NCI-H1436 (cell line): ENCODE measurements around the gene PTGDS.
A peak's percentile ranks its signal among the peaks of the same experiment; 100 is the strongest.

Source experiments
- DNase-seq: peaks from one replicate; lab custom pipeline; 2025; lab: John Stamatoyannopoulos, UW

PTGDS gene

GRCh38 chr9:136946228-136947027 lies 30.9 kb upstream of the PTGDS start:
- DNase-seq: no peak

GRCh38 chr9:136947028-136947891 lies 30.0 kb upstream of the PTGDS start:
- no peak for DNase-seq

DNA sequence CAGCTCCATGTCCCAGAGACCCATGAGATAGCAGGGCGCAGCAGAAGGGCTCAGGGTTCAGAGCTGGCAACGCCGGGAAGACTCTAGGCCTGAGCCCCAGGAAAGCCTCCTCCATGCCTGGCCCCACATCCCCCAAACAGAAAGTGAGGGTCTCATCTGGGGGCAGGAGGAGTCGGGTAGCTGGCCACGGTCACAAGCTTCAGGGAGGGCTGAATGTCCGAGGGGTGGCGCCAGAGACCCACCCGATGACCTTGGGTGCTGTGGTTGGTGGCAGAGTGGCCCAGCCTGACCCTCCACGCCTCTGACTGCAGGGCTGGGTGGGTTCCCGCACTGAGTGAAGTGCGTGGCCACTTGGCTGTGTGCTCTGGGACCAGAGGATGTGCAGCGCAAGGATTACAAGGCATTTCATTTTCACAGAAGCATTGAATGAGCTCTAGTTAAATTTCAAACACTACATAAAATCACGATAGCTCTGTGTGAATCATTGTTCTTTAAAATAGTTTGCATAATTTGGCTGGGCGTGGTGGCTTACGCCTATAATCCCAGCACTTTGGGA lies 29.3 kb upstream of the PTGDS start:
- no peak for DNase-seq

DNA sequence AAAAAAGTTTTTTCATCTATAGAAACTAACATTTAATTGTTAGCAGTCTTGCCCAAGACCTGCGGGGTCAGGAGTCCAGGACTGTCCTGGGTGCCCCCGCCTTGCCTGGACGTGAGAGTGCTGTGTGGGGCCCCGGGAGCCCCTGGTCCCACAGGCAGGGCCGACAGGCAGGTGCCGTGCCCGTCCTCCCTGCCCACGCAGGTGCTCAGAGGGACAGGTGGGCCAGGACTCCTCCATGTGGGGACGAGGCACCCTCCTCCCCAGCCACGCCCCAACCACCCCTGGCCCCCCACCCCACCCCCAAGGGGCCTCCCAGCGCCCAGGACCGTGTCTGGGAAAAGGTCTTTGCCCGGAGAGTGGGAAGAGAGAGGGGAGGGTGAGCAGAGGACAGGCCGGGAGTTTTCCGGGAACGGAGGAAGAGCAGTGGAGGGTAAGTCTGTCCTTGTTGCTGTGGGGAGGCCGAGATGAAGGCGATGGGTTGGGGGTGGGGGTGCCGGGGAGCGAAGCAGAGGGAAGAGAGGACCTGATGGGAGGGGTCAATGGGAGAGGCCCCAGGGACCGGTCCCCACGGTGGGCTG lies 28.0 kb upstream of the PTGDS start:
- no peak for DNase-seq

- peak; percentile 94 for DNase-seq
Observed at GRCh38 chr9:136949817-136950655, 27.3 kb upstream of the PTGDS start.

DNA sequence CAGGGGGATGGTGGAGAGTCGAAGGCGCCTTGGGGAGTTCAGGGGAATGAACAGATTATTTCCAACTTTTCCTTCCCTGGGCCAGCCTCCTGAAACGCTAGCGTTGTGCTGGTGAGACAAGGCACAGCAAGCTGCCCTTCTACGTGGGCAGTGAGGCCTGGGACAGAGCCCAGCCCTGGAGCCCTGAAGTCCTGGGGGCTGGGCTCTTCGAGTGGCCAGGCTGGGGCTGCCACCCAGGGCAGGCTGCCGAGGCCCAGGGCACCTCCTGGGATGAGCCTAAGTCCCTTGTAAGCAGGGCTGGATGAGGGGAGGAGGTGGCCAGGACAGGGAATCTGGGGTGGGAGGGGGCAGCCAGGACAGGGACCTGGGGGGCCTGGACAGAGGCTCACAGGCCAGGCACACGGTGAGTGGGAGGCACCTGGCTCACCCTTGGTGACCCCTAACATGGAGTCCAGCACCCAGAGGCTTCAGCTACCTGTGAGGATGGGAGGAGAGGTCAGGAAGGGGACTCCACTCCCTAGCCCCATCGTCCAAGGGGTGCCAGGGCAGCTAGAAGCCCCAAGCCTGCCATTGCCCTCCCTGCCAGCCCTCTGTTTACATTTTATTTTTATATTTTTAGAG lies 26.5 kb upstream of the PTGDS start:
- no peak for DNase-seq

GRCh38 chr9:136951541-136952320 lies 25.6 kb upstream of the PTGDS start, which contains the start of gene LCN12:
TSS of gene LCN12 (plus strand) at chr9:136952273. CDS start at chr9:136952328, 55 bp downstream.
- DNase-seq: no peak

DNA sequence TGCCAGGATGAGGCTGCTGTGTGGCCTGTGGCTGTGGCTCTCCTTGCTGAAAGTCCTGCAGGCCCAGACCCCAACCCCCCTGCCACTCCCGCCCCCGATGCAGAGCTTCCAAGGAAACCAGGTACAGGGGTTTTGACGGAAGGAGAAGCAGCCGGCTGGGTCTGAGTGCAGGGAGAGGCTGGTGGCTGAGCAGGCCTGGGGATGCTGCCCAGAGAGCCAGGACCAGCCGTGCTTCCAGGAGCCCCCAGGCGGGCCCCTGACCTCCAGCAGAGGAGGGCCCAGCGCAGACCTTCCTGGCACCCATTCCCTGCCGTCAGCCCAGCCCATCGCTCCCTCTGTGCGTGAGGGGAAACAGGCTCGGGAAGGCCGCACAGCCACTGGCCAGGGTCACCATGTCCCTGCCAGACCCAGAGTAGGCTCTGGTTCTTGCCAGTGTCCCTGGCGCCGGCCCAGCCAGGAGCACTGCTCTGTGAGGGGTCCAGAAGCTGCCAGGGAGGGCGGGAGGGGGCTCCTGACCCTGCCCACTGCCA lies 24.9 kb upstream of the PTGDS start:
- no peak for DNase-seq

GRCh38 chr9:136952876-136953770 lies 24.2 kb upstream of the PTGDS start:
- no peak for DNase-seq

- no peak for DNase-seq
Observed at GRCh38 chr9:136953771-136954269, 23.5 kb upstream of the PTGDS start.

DNA sequence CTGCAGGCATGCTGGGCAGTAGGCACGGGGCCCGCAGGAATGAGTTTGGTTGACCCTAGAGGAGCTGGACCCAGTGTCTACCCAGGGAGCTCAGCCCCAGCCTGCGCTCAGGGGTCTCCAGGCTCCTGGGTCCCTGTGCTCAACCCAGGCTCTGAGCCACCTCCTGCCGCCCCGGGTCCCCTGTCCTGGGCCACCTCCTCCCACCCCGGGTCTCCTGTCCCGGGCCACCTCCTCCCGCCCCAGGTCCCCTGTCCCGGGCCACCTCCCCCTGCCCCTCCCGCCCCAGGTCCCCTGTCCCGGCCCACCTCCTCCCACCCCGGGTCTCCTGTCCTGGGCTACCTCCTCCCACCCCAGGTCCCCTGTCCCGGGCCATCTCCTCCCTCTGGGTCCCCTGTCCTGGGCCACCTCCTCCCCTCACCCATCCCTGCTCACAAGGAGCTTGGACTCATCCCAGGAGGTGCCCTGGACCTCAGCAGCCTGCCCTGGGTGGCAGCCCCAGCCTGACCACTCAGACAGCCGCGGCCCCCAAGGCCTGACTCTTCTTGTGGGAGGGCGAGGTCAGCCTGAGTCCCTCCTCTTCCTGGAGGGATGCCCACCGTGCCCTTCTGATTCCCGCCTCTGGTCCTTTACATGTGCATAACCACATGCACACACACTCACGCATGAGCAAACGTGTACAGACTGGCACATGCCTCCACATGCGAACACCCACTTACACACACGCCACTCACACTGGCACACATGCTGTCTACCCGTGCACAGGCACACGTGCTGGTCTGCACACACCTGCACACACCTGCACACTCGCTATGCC lies 22.8 kb upstream of the PTGDS start:
- no peak for DNase-seq

DNA sequence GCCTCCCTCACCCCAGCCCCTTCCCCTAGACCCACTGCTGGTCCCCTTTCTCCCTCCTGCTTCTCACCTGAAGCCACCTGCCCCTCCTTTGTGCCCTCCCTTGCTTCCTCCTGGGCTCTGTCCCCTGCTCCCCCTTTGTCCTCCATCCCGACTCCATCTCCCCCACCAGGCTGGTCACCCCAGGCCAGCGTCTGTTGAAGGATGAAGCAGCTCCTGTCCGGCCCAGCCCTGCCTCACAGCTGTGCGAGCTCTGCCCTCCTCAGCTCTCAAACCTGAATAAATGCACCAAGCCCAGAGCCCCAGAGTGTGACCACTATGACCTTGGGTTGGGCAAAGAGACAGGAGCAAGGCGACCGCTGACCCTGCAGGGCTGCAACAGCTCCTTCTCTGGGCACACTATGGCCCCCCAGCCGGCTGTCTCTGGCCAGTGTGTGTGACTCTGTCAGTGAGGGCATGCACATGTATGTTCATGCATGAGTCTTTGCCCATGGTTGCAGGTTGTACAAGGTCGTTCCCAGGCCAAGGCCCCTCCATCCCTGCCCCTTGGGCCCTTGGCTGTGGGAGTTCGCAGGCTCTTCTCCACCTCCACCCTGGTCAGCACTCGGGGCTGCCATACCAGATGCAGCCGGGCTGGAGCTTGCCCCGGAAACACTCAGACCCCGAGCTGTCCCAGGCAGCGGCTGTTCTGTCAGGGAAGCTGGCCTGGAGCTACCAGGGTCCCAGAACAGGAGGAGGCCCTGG lies 21.9 kb upstream of the PTGDS start:
- no peak for DNase-seq

- no peak for DNase-seq
Observed at GRCh38 chr9:136955943-136956335, 21.4 kb upstream of the PTGDS start.

- no peak for DNase-seq
Observed at GRCh38 chr9:136956604-136957003, 20.7 kb upstream of the PTGDS start.

DNA sequence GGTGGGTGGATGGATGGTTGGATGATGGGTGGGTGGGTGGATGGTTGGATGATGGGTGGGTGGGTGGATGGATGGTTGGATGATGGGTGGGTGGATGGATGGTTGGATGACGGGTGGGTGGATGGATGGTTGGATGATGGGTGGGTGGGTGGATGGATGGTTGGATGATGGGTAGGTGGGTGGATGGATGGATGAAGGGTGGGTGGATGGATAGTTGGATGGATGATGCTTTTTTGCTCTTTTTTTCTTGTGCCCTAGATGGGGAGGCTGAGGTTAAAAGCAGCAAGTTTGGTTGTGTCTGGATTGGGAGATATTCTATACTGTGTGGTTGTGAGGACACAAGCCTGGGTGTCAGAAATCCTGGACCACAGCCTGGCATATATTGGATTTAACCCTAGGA lies 19.8 kb upstream of the PTGDS start:
- DNase-seq: no peak

GRCh38 chr9:136957901-136958300 lies 19.4 kb upstream of the PTGDS start:
- DNase-seq: no peak

- no peak for DNase-seq
Observed at GRCh38 chr9:136958473-136958872, 18.8 kb upstream of the PTGDS start.
